Activated T-helper 17 cell treated with anti-CD3 and anti-CD28 coated beads, Interleukin-2, amount 50 U/mL, for 72 hours (primary cell): Measurements from ENCODE around the gene MS4A3. TPM values are rescaled to one million over a fixed set of nuclear protein-coding genes. Genes with fewer than 3 reads are reported as not detected.
"Not testable (repeated sequence)": the region's sequence is repeated elsewhere in the genome, so short reads cannot be mapped to it uniquely, and the experiment has no call there.

Source experiments
- ATAC-seq: fragments of 150-1000 bp; cut with Tn5 transposase; replicated peaks from 2 replicates; pipeline ENCODE4 v1.10.0; 2021; ENCODE audit warnings: mild to moderate bottlenecking, moderate library complexity
- H3K27ac Mint-ChIP-seq: one replicate; pipeline ENCODE4 v1.8.0; 2022; ENCODE audit warnings: mixed read lengths
- H3K27me3 Mint-ChIP-seq: one replicate; pipeline ENCODE4 v1.8.0; 2022; ENCODE audit warnings: mixed read lengths
- H3K36me3 Mint-ChIP-seq: one replicate; pipeline ENCODE4 v1.8.0; 2022; ENCODE audit warnings: low read depth, mild to moderate bottlenecking, mixed read lengths
- H3K4me1 Mint-ChIP-seq: one replicate; pipeline ENCODE4 v1.8.0; 2022; ENCODE audit warnings: mixed read lengths
- H3K4me3 Mint-ChIP-seq: one replicate; pipeline ENCODE4 v1.8.0; 2022; ENCODE audit warnings: mild to moderate bottlenecking, mixed read lengths
- H3K9me3 Mint-ChIP-seq: one replicate; pipeline ENCODE4 v1.8.0; 2022; ENCODE audit warnings: mixed read lengths
- total RNA-seq, 2 donors: library from RNA; stranded (reverse); gene quantifications; one replicate each; pipeline ENCODE4 v1.2.3, GENCODE V29; 2022

MS4A3 gene
- total RNA-seq, 2 donors from 2014 or later, result not detected

DNA sequence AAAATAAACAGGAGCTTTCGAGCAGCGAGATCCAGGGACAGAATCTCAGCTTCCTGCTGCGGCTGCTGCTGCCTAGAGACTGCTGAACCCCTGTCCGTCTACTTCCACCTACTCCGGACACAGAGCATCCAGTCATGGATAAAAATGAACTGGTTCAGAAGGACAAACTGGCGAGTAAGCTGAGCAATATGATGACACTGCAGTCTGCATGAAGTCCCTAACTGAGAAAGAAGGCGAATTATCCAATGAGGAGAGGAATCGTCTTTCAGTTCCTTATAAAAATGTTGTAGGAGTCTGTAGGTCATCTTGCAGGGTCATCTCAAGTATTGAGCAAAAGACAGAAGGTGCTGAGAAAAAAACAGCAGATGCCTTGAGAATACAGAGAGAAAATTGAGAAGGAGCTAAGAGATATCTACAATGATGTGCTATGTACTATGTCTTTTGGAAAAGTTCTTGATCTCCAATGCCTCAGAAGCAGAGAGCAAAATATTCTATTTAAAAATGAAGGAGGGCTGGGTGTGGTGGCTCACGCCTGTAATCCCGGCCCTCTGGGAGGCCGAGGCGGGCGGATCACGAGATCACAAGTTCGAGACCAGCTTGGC is 20.9 kb downstream of the MS4A3 start:
- Mint-ChIP-seq H3K27ac (no peak overlapping the region), H3K9me3 (no peaks in the 10 kb centered on the region), H3K27me3 (peaks cover 17% of the 10 kb centered on the region), H3K36me3 (no peaks in the 10 kb centered on the region), H3K4me3 (no peak overlapping the region), H3K4me1 (no peaks in the 10 kb centered on the region)
- no peak for ATAC-seq

DNA sequence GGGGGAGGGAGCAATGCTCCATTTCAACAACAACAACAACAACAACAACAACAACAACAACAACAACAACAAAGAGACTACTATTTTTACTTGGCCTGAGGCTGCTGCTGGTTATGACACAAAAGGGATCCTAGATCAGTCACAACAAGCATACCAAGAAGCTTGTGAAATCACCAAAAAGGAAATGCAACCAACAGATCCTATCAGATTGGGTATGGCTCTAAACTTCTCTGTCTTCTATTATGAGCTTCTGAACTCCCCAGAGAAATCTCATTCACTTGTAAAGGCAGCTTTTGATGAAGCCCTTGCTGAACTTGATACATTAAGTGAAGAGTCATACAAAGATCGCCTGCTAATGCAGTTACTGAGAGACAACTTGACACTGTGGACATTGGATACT is 21.5 kb downstream of the MS4A3 start:
- Mint-ChIP-seq H3K27ac (no peak overlapping the region), H3K9me3 (no peaks in the 10 kb centered on the region), H3K27me3 (peaks cover 18% of the 10 kb centered on the region), H3K36me3 (no peaks in the 10 kb centered on the region), H3K4me1 (no peaks in the 10 kb centered on the region), H3K4me3 (no peak overlapping the region)
- ATAC-seq, result no peak

DNA sequence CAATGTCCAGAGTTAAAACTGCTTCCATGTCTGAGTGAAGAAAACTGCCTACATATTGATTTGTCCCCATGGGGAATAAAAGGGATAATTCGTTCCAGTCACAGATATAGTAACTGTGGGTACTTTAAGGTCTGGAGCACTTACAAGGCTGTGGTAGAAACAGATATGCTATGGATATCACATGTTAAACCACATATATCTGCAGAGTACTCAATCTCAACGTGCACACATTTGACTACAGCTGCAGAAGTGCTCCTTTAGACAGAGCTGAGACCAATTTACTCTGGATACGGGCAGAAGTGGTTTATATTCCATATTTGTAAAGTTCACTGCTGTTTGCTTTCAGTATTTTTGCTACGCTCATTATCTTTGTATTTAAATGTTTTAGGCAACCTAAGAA is 22.3 kb downstream of the MS4A3 start:
- no peak overlapping the region for H3K4me3 Mint-ChIP-seq
- H3K27me3 Mint-ChIP-seq, result peaks cover 18% of the 10 kb centered on the region
- H3K9me3 Mint-ChIP-seq, result no peaks in the 10 kb centered on the region
- ATAC-seq, result no peak
- H3K4me1 Mint-ChIP-seq, result no peaks in the 10 kb centered on the region
- no peaks in the 10 kb centered on the region for H3K36me3 Mint-ChIP-seq
- no peak overlapping the region for H3K27ac Mint-ChIP-seq

DNA sequence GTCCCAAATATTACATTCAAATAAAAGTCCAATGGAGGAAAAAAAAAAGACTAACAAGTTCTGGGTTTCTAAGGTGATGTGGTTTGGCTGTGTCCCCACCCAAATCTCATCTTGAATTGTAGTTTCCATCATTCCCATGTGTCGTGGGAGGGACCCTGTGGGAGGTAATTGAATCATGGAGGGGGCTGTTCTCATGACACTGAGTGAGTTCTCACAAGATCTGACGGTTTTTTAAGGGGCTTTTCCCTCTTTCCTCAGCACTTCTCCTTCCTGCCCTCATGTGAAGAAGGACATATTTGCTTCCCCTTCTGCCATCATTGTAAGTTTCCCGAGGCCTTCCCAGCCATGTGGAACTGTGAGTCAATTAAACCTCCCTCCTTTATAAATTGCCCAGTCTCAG is 24.1 kb downstream of the MS4A3 start:
- ATAC-seq, result no peak
- peaks cover 26% of the 10 kb centered on the region for H3K27me3 Mint-ChIP-seq
- H3K27ac Mint-ChIP-seq, result no peak overlapping the region
- H3K4me1 Mint-ChIP-seq, result no peaks in the 10 kb centered on the region
- H3K36me3 Mint-ChIP-seq, result no peaks in the 10 kb centered on the region
- no peaks in the 10 kb centered on the region for H3K9me3 Mint-ChIP-seq
- H3K4me3 Mint-ChIP-seq, result no peak overlapping the region

DNA sequence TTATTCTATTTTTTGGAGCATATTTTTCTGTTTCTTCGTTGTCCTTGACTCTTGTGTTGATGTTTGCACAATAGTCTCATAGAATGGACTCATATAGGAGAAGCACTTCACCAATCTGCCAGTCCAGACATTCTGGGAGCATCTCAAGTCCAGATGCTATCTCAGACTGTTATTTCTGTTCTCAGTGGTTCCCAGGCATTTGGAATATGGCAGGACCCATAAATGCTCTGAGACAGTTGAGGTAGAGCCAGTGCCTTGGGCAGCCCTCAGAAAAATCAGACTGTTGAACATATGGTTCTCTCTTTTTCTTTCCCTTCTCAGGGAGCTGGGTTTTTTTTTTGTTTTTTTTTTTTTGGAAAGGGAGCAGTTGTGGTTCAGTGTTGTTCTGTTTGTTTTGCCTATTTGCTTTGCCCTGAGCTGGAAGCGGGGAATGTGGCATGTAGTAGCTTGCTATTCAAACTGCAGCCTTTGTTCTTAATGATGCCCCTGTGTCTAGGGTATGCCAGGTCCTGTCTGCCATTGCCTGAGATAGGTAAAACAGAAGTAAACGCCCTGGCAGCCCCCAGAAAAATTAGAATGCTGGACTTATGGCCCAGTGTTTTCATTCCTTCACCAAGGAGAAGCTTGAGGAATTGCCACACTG is 28.3 kb downstream of the MS4A3 start:
- no peaks in the 10 kb centered on the region for H3K4me1 Mint-ChIP-seq
- H3K27ac Mint-ChIP-seq, result no peak overlapping the region
- H3K4me3 Mint-ChIP-seq, result no peak overlapping the region

DNA sequence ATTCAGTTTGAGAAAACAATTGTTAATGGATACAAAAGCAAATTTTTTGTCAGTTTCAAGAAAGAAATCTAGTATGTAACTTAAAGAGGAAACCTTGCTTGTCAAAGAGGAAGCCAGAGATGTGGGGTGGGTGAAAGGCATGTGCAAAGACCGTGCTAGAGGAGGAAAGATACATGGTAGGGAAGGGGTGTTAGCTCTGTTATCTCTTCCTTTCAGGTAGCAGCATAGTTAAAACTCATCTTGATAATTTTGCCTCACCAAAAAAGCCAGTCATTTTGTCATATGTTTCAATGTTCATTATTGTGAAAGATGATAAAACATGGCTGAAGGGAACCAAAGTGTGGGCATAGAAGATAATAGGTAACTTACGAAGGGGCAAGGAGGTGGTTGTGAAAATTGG is 29.4 kb downstream of the MS4A3 start:
- H3K27ac Mint-ChIP-seq, result no peak overlapping the region
- no peaks in the 10 kb centered on the region for H3K36me3 Mint-ChIP-seq
- ATAC-seq, result no peak
- H3K9me3 Mint-ChIP-seq, result no peaks in the 10 kb centered on the region
- no peak overlapping the region for H3K4me3 Mint-ChIP-seq
- H3K4me1 Mint-ChIP-seq, result no peaks in the 10 kb centered on the region
- H3K27me3 Mint-ChIP-seq, result peaks cover 39% of the 10 kb centered on the region

More for the DNA sequence above, 28.3 kb downstream of the MS4A3 start:
- ATAC-seq, result no peak
- no peaks in the 10 kb centered on the region for H3K36me3 Mint-ChIP-seq
- H3K27me3 Mint-ChIP-seq, result peaks cover 41% of the 10 kb centered on the region
- H3K9me3 Mint-ChIP-seq, result no peaks in the 10 kb centered on the region

DNA sequence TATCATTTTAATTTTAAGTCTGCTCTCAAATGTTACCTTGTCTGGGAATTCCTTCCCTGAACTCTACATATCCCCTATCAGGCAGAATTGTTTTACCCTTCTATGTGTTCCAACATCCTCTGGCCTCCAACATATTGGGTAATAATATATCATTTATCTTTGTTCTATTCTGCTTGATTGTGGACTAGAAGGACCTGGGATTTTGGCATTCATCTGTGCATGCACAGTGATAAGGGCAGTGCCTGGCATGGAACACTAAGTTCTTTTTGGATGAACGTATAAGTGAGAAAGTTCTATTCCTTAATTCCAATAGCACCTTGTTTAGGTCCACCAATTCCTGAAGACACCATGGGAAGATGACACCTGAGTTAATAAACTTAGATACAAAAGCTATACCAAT is 30.8 kb downstream of the MS4A3 start:
- H3K9me3 Mint-ChIP-seq, result no peaks in the 10 kb centered on the region
- no peak for ATAC-seq
- no peak overlapping the region for H3K4me3 Mint-ChIP-seq
- no peaks in the 10 kb centered on the region for H3K36me3 Mint-ChIP-seq
- H3K4me1 Mint-ChIP-seq, result no peaks in the 10 kb centered on the region
- peaks cover 36% of the 10 kb centered on the region for H3K27me3 Mint-ChIP-seq
- no peak overlapping the region for H3K27ac Mint-ChIP-seq

DNA sequence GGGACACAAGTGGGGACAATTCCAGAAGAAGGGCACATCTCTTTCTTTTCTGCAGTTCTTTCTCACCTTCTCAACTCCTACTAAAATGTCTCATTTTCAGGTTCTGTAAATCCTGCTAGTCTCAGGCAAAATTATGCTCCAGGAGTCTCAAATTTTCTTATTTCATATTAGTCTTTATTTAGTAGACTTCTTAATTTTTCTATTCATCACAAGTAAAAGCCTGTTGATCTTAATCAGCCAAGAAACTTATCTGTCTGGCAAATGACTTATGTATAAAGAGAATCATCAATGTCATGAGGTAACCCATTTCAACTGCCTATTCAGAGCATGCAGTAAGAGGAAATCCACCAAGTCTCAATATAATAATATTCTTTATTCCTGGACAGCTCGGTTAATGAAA is 31.9 kb downstream of the MS4A3 start, which contains the start of gene MS4A2:
MS4A2 (plus strand) TSS at position 301 of the 400 bp plus-strand sequence. CDS start 102 bp downstream, outside the sequence.
- Mint-ChIP-seq H3K27me3 (peaks cover 35% of the 10 kb centered on the region), H3K4me3 (no peak within 1 kb of the TSS), H3K36me3 (no peaks in the 10 kb centered on the region), H3K27ac (no peak within 1 kb of the TSS), H3K4me1 (no peaks in the 10 kb centered on the region), H3K9me3 (no peaks in the 10 kb centered on the region)
- ATAC-seq, result no peak

DNA sequence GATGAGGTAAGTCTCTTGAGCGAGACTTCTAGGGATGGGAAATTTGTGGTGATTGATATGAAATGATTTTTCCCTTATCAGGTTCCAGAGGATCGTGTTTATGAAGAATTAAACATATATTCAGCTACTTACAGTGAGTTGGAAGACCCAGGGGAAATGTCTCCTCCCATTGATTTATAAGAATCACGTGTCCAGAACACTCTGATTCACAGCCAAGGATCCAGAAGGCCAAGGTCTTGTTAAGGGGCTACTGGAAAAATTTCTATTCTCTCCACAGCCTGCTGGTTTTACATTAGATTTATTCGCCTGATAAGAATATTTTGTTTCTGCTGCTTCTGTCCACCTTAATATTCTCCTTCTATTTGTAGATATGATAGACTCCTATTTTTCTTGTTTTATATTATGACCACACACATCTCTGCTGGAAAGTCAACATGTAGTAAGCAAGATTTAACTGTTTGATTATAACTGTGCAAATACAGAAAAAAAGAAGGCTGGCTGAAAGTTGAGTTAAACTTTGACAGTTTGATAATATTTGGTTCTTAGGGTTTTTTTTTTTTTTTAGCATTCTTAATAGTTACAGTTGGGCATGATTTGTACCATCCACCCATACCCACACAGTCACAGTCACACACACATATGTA is 39.1 kb downstream of the MS4A3 start:
- H3K36me3 Mint-ChIP-seq, result no peaks in the 10 kb centered on the region
- peaks cover 9% of the 10 kb centered on the region for H3K27me3 Mint-ChIP-seq
- no peak for ATAC-seq
- no peak overlapping the region for H3K27ac Mint-ChIP-seq
- H3K9me3 Mint-ChIP-seq, result no peaks in the 10 kb centered on the region
- H3K4me3 Mint-ChIP-seq, result no peak overlapping the region
- no peaks in the 10 kb centered on the region for H3K4me1 Mint-ChIP-seq

DNA sequence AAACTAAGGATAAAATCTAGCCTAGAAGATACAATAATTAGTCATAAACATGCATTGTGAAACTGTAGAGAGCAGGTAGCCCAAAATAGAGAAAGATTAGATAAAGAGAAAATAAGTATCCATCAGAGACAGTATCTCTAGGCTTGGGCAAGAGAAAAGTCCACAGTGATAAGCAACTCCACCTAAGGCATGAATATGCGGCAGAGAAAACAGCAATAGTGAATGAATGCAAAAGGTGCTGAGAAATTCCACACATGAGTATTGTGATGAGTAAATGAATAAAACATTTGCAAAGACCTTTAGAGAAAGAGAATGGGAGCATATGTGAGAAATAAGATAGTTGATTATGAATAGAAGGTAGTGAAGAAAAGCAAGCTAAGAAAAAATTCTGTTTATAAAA is 40.7 kb downstream of the MS4A3 start:
- Mint-ChIP-seq H3K27ac (no peak overlapping the region), H3K36me3 (no peaks in the 10 kb centered on the region), H3K4me3 (no peak overlapping the region), H3K9me3 (no peaks in the 10 kb centered on the region), H3K4me1 (no peaks in the 10 kb centered on the region), H3K27me3 (peaks cover 9% of the 10 kb centered on the region)
- no peak for ATAC-seq

DNA sequence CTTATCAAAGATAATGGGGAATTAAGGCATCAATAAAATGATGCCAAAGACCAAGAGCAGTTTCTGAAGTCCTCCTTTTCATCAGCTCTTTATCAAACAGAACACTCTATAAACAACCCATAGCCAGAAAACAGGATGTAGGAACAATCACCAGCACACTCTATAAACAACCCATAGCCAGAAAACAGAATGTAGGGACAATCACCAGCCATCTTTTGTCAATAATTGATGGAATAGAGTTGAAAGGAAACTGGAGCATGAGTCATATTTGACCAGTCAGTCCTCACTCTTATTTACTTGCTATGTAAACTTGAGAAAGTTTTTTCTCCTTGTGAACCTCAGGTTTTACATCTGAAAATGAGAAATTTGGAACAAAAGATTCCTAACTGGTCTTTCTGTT is 42.0 kb downstream of the MS4A3 start:
- Mint-ChIP-seq H3K9me3 (no peaks in the 10 kb centered on the region), H3K36me3 (no peaks in the 10 kb centered on the region), H3K27me3 (peaks cover 9% of the 10 kb centered on the region), H3K4me3 (no peak overlapping the region), H3K27ac (no peak overlapping the region), H3K4me1 (no peaks in the 10 kb centered on the region)
- no peak for ATAC-seq

DNA sequence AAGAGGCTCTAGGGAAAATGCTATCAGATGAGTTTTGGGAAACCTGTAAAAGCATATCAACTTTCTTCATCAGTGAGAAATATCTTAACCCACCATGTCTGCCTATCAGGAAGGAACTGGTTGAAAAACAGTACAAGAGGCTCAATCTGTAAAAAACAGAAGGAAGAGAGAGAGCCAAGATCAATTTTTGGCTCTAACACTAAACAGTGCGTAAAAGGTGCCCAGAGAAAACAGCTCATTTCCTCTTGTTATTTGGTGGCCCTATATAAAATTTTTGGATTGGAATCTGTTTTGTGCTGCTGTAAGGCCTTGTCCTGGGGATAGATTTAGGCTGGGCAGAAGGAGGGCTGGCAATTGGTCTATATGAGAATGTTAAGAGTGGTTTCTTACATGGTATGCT is 44.1 kb downstream of the MS4A3 start:
- no peaks in the 10 kb centered on the region for H3K36me3 Mint-ChIP-seq

DNA sequence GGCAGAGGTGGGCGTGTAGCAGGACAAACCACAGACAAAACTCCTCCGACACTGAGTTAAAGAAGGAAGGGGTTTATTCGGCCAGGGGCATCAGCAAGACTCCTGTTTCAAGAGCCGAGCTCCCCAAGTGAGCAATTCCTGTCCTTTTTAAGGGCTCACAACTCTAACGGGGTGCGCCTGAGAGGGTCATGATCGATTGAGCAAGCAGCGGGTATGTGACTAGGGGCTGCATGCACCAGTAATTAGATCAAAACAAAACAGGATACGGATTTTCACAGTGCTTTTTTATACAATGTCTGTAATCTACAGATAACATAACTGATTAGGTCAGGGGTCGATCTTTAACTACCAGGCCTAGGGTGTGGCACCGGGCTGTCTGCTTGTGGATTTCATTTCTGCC is 44.9 kb downstream of the MS4A3 start:
- ATAC-seq, H3K4me3 Mint-ChIP-seq, H3K4me1 Mint-ChIP-seq, H3K27ac Mint-ChIP-seq, H3K27me3 Mint-ChIP-seq, H3K9me3 Mint-ChIP-seq, H3K36me3 Mint-ChIP-seq: not testable (repeated sequence)

More for the DNA sequence above, 44.1 kb downstream of the MS4A3 start:
- Mint-ChIP-seq H3K27me3 (peaks cover 5% of the 10 kb centered on the region), H3K27ac (no peak overlapping the region), H3K4me3 (no peak overlapping the region), H3K9me3 (no peaks in the 10 kb centered on the region), H3K4me1 (no peaks in the 10 kb centered on the region)
- ATAC-seq, result no peak

DNA sequence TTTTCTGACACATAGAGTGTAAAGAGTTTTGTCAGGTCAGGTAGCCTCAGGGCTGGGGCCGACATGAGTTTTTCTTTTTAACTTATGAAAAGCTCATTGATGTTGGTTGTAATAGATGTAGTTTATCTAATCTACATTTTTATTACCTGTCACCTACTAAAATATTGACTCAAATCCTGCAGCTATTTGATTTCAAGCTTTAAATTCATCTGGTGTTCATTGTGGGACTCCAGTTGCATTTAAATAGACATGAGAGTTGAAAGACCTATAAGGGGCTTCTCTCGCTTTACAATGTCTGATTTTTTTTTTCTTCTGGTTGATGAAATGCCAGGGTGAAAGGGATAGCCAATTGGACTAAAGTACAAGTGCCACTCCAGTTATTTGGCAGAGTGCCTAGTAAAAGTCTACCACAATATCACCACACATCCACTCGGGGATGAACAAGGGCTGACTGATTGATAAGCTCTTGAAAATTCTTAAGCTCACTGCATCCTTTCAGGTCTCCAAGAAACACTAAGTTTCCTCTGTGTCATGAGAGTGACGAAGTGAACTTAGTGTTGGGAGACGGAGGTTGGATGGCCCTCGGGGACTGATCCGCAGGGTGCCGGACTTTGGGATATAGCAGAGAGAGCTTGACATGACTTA is 48.1 kb downstream of the MS4A3 start:
- not testable (repeated sequence) for ATAC-seq, H3K27me3 Mint-ChIP-seq, H3K36me3 Mint-ChIP-seq, H3K4me1 Mint-ChIP-seq, H3K4me3 Mint-ChIP-seq, H3K27ac Mint-ChIP-seq, H3K9me3 Mint-ChIP-seq

DNA sequence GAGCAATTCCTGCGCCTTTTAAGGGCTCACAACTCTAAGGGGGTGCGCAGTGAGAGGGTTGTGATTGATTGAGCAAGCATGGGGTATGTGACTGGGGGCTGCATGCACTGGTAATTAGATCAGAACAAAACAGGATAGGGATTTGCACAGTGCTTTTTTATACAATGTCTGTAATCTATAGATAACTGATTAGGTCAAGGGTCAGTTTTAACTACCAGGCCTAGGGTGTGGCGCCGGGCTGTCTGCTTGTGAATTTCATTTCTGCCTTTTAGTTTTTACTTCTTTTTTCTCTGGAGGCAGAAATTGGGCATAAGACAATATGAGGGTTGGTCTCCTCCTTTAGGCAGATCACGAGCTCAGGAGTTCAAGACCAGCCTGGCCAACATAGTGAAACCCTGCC is 52.2 kb downstream of the MS4A3 start:
- H3K36me3 Mint-ChIP-seq, H3K4me3 Mint-ChIP-seq, H3K9me3 Mint-ChIP-seq, H3K4me1 Mint-ChIP-seq, ATAC-seq, H3K27ac Mint-ChIP-seq: not testable (repeated sequence)
- H3K27me3 Mint-ChIP-seq, result peaks cover 14% of the 10 kb centered on the region
